Measurements from ENCODE around the gene SGCG. TPM values are rescaled to one million over a fixed set of nuclear protein-coding genes. Genes with fewer than 3 reads are reported as not detected.

The SGCG gene
- total RNA-seq, 1 experiment from 2014 or later = not detected

GRCh38 chr13:23349161-23349897 lies 168.6 kb downstream of the SGCG start:
- intact Hi-C loops (cut with micrococcal nuclease; ENCODE audit: unreplicated experiment) = no loop called here
- Histone ChIP-seq H3K36me3 (ENCODE audit: low read depth) (no peaks in the 10 kb centered on the region), H3K27me3 (ENCODE audit: insufficient read depth, low read depth) (no peaks in the 10 kb centered on the region), H3K27ac (no peak overlapping the region), H2AFZ (no peak overlapping the region), H3K4me2 (no peak overlapping the region), H3K9me2 (ENCODE audit: insufficient read depth) (no peaks in the 10 kb centered on the region), H3K4me3 (no peak overlapping the region), H3K79me2 (ENCODE audit: low read depth) (no peaks in the 10 kb centered on the region), H3F3A (ENCODE audit: insufficient read depth, low read depth) (no peaks in the 10 kb centered on the region), H3K9me3 (ENCODE audit: insufficient read depth, low read depth) (no peaks in the 10 kb centered on the region), H3K4me1 (replicated peaks; ENCODE audit: insufficient read depth) (no peaks in the 10 kb centered on the region), H4K20me1 (ENCODE audit: insufficient read depth) (no peaks in the 10 kb centered on the region)
- no peak for TF ChIP-seq CTCF (conservative IDR thresholded peaks at IDR 0.05)
- TF ChIP-seq EZH2 (IDR thresholded peaks at IDR 0.05; ENCODE audit: low read depth) = no peak
- DNase-seq = no peak
- BruUV-seq (replicated peaks) = no TSS peak
- ChIA-PET POLR2A (ENCODE audit: unreplicated experiment) (no interaction called here), CTCF (no interaction called here)

GRCh38 chr13:23350009-23350408 lies 169.2 kb downstream of the SGCG start:
- BruUV-seq (replicated peaks) = no TSS peak

GRCh38 chr13:23352161-23352560 lies 171.4 kb downstream of the SGCG start:
- H3K4me1 ChIP-seq (replicated peaks; ENCODE audit: insufficient read depth) = no peaks in the 10 kb centered on the region
- intact Hi-C loops (cut with micrococcal nuclease; ENCODE audit: unreplicated experiment) = no loop called here
- BruUV-seq (replicated peaks) = no TSS peak
- TF ChIP-seq EZH2 (IDR thresholded peaks at IDR 0.05; ENCODE audit: low read depth) = no peak
- no peak for TF ChIP-seq CTCF (conservative IDR thresholded peaks at IDR 0.05)
- H2AFZ ChIP-seq = no peak overlapping the region
- no peaks in the 10 kb centered on the region for H4K20me1 ChIP-seq (ENCODE audit: insufficient read depth)
- no peak overlapping the region for H3K4me3 ChIP-seq
- no peaks in the 10 kb centered on the region for H3K9me3 ChIP-seq (ENCODE audit: insufficient read depth, low read depth)
- DNase-seq = no peak
- ChIA-PET POLR2A (ENCODE audit: unreplicated experiment) (no interaction called here), CTCF (no interaction called here)
- no peaks in the 10 kb centered on the region for H3K9me2 ChIP-seq (ENCODE audit: insufficient read depth)
- H3K4me2 ChIP-seq = no peak overlapping the region
- no peaks in the 10 kb centered on the region for H3K27me3 ChIP-seq (ENCODE audit: insufficient read depth, low read depth)
- H3K79me2 ChIP-seq (ENCODE audit: low read depth) = no peaks in the 10 kb centered on the region
- H3F3A ChIP-seq (ENCODE audit: insufficient read depth, low read depth) = no peaks in the 10 kb centered on the region
- H3K36me3 ChIP-seq (ENCODE audit: low read depth) = no peaks in the 10 kb centered on the region
- H3K27ac ChIP-seq = no peak overlapping the region

More at GRCh38 chr13:23350009-23350408, 169.2 kb downstream of the SGCG start:
- Histone ChIP-seq H3K9me2 (ENCODE audit: insufficient read depth) (no peaks in the 10 kb centered on the region), H3K9me3 (ENCODE audit: insufficient read depth, low read depth) (no peaks in the 10 kb centered on the region), H3K4me2 (no peak overlapping the region), H3K36me3 (ENCODE audit: low read depth) (no peaks in the 10 kb centered on the region), H2AFZ (no peak overlapping the region), H4K20me1 (ENCODE audit: insufficient read depth) (no peaks in the 10 kb centered on the region), H3K27ac (no peak overlapping the region), H3K79me2 (ENCODE audit: low read depth) (no peaks in the 10 kb centered on the region), H3F3A (ENCODE audit: insufficient read depth, low read depth) (no peaks in the 10 kb centered on the region), H3K27me3 (ENCODE audit: insufficient read depth, low read depth) (no peaks in the 10 kb centered on the region), H3K4me3 (no peak overlapping the region), H3K4me1 (replicated peaks; ENCODE audit: insufficient read depth) (no peaks in the 10 kb centered on the region)
- no peak for DNase-seq
- intact Hi-C loops (cut with micrococcal nuclease; ENCODE audit: unreplicated experiment) = no loop called here
- CTCF ChIA-PET = no interaction called here
- POLR2A ChIA-PET (ENCODE audit: unreplicated experiment) = no interaction called here
- no peak for TF ChIP-seq CTCF (conservative IDR thresholded peaks at IDR 0.05)
- TF ChIP-seq EZH2 (IDR thresholded peaks at IDR 0.05; ENCODE audit: low read depth) = no peak

All from PC-9 (cell line).